Globus pallidus (tissue), 1 donor: ENCODE results near the gene FCN1.

Experiments
- DNase-seq: peaks from one replicate; pipeline ENCODE4 v3.0.0-alpha.2; 2015; ENCODE audit warnings: low spot score

FCN1 gene

GRCh38 chr9:134951461-134951860 is 33.7 kb upstream of the FCN1 start:
- DNase-seq = no peak

- no peak for DNase-seq
Observed at GRCh38 chr9:134950386-134951210, 32.9 kb upstream of the FCN1 start.

- DNase-seq = no peak
Observed at GRCh38 chr9:134949681-134950385, 32.1 kb upstream of the FCN1 start.

DNA sequence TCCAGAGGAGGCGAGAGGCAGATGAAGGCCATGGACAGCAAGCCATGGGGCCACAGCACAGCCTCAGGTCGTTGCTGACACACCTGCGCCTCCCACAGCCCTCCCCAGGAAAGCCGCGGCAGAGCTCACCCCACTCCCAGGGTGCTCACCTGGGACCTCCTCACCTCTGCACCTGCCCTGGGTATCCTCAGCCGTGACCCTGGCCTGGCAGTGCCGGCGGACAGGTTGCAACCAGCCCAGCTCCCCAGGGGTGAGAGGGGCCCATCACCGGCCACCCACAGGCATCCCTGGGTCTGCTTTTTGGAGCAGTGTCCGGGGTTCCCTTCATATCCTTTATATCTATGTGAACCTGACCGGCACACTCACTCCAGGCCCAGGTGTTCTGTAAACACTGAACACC is 30.4 kb upstream of the FCN1 start:
- DNase-seq = no peak

- no peak for DNase-seq
Observed at GRCh38 chr9:134947265-134947955, 29.7 kb upstream of the FCN1 start.

GRCh38 chr9:134946663-134947062 is 29.0 kb upstream of the FCN1 start:
- no peak for DNase-seq

DNA sequence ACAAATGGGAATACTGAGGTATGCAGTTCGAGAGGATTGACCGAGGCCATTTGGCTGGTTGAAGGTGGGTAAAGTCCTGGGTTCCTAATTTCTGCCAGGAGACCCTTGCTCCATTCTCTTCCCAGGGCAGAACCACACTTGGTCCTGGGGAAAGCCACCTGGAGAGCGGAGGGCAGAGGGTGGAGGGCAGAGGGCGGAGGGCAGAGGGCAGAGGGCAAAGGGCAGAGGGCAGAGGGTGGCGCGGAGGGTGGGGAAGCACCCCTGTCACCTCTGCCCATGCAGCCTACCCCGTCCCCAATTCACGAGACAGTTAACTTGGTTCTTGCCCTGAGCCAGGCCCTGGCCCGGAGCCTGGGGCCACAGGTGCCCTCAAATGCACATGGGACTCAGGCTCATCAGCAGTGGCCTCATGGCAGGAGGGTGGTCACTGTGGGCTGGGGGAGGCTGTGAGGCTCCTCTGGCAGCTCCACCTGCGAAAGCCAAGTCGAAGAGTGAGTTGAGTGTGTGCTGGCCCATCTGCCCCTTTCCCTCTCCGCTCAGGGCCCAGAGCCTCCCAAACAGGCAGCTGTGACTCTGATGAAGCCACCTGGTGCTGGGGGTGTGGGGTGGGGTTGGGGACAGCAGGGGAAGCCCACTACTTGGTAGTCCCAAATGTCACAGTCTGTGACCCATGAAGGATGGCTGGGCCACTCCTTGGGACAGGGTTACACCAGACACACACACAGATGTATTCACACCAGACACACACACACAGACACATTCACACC is 28.0 kb upstream of the FCN1 start:
- no peak for DNase-seq

DNA sequence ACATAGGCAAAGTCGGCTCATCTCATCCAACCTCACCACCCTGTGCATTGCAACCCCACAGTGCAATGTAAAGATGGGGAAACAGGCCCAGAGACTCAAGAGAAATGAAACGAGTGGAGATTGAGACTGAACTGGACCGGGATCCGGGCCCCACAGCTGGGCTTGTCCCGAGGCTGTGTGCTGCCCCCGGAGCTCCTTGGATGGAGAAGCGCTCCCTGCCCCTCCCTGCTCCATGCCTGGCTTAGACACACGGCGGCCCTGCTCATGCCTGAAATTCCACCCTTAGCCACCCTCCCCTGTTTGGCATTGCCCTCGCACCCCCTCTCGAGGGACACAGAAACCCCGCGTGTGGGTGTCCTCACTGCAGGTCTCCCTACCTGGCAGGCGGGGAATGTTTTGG is 27.2 kb upstream of the FCN1 start:
- no peak for DNase-seq

DNA sequence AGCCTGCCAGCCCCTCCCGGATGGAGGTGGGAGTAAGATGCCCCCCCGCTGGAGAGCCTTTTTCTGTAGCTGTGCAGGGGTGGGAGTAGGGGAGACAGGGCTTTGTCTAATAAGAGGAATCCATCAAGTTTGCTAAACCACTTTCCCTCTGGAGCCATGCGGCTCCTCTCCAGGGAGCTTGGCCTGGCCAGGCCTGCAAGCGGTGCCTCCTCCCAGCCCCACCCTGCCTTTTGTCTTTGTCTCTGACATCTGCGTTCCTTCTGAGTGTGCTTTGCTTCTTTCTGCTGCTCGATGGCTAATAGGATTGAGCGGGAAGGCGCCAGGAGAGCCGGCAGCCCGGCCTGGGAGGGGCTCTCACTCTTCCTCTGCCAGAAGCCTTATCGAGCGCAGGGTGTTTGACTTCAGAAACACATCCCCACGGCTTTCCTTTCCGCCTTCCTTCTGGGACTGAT is 26.7 kb upstream of the FCN1 start:
- no peak for DNase-seq

- no peak for DNase-seq
Observed at GRCh38 chr9:134943836-134944235, 26.1 kb upstream of the FCN1 start.

GRCh38 chr9:134943411-134943810 is 25.7 kb upstream of the FCN1 start:
- DNase-seq = no peak

GRCh38 chr9:134942788-134943184 is 25.1 kb upstream of the FCN1 start:
- DNase-seq = no peak

DNA sequence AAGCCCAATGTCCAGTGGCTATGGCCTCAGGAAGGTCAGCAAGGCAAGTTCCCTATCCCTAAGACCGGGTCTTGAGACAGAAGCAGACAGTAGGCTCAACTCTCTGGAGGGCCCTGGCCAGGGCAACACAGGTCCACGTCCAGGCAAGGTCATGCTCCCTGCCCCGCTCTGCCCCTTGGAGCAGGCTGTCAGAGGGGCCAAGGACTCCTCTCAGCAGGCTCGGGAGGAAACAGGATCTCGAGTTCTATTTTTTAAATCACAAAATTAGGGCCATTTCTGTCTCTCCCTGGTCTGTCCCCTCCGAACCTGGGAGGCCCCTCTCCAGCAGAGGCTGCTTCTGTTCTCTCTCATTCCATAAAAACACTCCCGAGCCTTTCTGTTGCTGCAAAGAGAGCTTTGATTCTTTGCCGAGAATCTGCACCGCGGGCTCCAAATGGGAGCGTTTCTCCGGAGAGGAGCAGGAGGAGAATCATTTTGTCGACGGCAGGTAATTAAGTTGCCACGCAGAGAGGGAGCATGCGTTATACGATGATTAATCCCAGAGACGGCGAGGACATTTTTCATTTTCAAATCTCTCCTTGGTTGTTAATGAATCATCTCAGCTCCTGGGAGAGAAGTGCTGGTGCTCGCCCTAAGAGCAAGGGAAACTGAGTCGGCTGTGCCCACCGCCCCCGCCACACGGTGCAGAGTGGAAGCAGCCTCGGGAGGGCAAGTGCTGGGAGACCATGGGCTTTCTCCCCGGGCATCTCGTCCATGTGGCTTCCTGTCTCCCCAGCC is 24.5 kb upstream of the FCN1 start:
- DNase-seq = no peak

GRCh38 chr9:134940236-134941208 is 22.8 kb upstream of the FCN1 start:
- no peak for DNase-seq

- DNase-seq = no peak
Observed at GRCh38 chr9:134939836-134940235, 22.1 kb upstream of the FCN1 start.

DNA sequence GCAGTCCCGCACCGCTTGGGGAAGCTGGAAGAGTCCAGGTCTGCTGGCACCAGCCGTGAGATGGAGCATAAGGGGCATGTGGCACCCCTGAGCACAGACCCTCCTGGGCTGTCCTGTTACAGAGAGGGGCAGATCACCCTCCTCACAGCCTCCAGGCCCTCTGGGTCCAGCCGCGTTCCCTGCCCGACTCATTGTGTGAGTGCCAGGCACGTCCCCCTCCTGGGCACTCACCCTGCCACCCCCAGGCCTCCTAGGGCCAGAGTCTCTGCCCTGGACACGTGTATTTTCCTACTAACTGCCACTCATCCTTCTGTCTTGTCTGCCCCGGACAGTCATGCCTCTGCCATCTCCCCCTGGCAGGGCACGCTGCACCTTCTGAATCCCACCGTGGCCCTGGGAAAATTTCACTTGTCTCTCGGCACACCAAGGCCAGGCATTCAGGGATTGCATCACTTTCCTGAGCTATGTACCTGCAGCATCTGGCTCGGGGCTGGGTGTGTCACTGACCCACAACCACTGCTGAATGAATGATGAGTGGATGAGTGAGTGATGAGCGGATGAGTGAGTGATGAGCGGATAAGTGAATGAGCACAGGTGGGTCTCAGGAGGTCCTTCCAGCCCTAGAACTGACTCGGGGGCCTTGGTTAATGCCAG is 21.5 kb upstream of the FCN1 start:
- DNase-seq = no peak

GRCh38 chr9:134938346-134939079 is 20.8 kb upstream of the FCN1 start:
- no peak for DNase-seq

DNA sequence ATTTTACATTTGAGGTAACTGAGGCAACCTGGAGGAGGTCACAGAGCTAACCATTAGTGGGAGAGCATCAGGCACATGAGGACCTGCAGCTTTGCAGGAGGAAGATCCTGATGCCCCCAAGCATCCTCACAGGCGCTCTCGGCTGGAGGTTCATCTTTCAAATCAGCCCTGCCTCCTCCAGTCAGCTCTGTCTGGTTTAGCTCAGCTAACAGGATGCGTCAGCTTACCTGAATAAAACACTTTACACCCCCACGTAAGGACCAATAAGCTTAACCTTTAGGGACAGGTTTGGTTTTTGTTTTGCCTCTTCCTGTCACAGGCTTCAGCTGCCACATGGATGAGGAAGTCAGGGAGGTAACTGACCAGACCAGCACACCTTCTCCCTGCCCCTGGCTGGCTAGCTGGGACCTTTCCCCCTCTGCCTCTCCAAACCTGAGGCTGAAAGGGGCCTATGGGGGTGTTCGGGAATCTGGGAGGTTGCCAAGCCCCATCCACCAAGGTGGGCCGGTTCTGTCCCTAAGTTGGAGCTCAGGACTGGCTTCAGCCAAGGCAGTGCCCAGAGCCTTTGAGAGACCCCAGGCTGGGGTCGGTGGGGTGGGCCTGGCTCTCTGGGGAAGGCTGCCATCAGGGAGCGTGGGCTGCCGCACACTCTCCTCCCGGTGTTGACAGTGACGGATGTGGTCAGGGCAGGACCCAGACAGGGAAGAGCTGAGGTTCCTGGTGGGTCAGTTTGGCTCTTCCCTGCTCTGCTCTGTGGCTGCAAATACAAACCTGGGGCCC is 20.0 kb upstream of the FCN1 start:
- DNase-seq = no peak
